ENCODE measurements around the gene CACNB2. TPM values are rescaled to one million over a fixed set of nuclear protein-coding genes. Genes with fewer than 3 reads are reported as not detected.

The CACNB2 gene
- total RNA-seq, 1 donor from 2014 or later = 0.43 TPM

DNA sequence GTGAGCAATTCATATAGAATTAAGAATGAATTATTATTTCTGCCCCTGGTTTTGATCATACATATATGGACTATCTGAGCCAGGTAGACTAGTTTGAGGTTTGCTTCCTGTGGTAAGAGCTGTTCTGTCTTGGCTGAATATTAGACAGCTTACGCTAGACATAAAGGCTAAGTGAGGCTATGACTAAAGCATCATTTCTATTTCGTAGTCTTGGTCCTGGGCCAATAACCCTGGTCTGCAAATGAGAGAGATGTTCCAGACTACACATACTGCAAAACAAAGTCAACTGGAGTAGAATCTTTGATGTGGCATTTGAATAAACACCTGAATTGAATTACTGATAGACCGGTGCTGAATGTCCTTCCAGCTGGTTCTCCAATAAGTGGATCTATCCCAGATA lies 40.8 kb upstream of the CACNB2 start:
- TF ChIP-seq, protein P1, sequence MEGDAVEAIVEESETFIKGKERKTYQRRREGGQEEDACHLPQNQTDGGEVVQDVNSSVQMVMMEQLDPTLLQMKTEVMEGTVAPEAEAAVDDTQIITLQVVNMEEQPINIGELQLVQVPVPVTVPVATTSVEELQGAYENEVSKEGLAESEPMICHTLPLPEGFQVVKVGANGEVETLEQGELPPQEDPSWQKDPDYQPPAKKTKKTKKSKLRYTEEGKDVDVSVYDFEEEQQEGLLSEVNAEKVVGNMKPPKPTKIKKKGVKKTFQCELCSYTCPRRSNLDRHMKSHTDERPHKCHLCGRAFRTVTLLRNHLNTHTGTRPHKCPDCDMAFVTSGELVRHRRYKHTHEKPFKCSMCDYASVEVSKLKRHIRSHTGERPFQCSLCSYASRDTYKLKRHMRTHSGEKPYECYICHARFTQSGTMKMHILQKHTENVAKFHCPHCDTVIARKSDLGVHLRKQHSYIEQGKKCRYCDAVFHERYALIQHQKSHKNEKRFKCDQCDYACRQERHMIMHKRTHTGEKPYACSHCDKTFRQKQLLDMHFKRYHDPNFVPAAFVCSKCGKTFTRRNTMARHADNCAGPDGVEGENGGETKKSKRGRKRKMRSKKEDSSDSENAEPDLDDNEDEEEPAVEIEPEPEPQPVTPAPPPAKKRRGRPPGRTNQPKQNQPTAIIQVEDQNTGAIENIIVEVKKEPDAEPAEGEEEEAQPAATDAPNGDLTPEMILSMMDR (IDR thresholded peaks at IDR 0.05) = no peak
- Mint-ChIP-seq H3K4me1 (ENCODE audit: unreplicated experiment) (no peaks in the 10 kb centered on the region), H3K4me3 (ENCODE audit: unreplicated experiment) (no peak overlapping the region), H3K27me3 (ENCODE audit: unreplicated experiment) (peaks cover 46% of the 10 kb centered on the region), H3K36me3 (ENCODE audit: unreplicated experiment) (no peaks in the 10 kb centered on the region), H3K9me3 (ENCODE audit: unreplicated experiment) (no peaks in the 10 kb centered on the region), H3K27ac (ENCODE audit: unreplicated experiment) (no peak overlapping the region)
- no peak for DNase-seq (ENCODE audit: extremely low spot score, unreplicated experiment)

DNA sequence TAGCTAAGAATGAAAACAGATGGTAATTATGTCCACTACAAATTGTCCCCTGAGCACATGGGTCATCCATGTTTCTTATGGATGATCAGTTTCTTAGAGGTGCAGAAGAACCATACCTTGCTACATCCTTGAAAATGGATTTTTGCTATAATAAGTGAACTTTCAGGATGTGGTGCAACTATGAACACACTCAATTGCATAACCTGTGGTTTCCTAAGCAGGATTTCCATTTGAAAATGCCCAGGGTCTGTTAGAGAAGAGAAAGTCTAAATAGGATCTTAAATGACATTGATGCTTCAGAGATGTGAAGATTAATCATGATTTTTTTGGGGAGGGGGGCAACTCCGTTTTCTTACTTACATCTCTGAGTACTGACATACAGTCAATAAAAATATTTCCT lies 39.6 kb upstream of the CACNB2 start:
- H3K4me3 Mint-ChIP-seq (ENCODE audit: unreplicated experiment) = no peak overlapping the region
- no peaks in the 10 kb centered on the region for H3K36me3 Mint-ChIP-seq (ENCODE audit: unreplicated experiment)
- H3K27ac Mint-ChIP-seq (ENCODE audit: unreplicated experiment) = no peak overlapping the region
- TF ChIP-seq, protein P1 (IDR thresholded peaks at IDR 0.05) = no peak
- no peaks in the 10 kb centered on the region for H3K9me3 Mint-ChIP-seq (ENCODE audit: unreplicated experiment)
- H3K4me1 Mint-ChIP-seq (ENCODE audit: unreplicated experiment) = no peaks in the 10 kb centered on the region
- H3K27me3 Mint-ChIP-seq (ENCODE audit: unreplicated experiment) = peaks cover 46% of the 10 kb centered on the region
- no peak for DNase-seq (ENCODE audit: extremely low spot score, unreplicated experiment)

DNA sequence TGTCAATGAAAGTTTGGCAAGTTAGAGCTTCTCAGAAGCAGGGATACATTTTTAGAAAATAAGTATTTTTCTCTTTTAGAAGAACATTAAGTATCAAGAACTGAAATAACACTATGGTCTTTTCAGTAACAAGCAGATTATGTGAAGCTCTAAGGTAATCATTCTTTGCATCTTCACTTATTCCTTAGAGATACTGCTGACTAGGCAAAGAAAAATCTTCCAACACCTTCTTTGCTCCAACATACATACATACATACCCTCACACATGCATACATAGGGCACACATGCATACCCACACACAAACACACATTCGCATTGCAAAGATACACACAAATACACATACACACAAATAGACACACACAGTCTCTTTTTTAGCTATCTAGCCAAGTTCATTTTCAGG lies 37.8 kb upstream of the CACNB2 start:
- H3K27ac Mint-ChIP-seq (ENCODE audit: unreplicated experiment) = no peak overlapping the region
- no peak overlapping the region for H3K4me3 Mint-ChIP-seq (ENCODE audit: unreplicated experiment)
- TF ChIP-seq, protein P1 (IDR thresholded peaks at IDR 0.05) = no peak
- H3K4me1 Mint-ChIP-seq (ENCODE audit: unreplicated experiment) = no peaks in the 10 kb centered on the region
- no peaks in the 10 kb centered on the region for H3K36me3 Mint-ChIP-seq (ENCODE audit: unreplicated experiment)
- H3K27me3 Mint-ChIP-seq (ENCODE audit: unreplicated experiment) = peaks cover 46% of the 10 kb centered on the region
- H3K9me3 Mint-ChIP-seq (ENCODE audit: unreplicated experiment) = no peaks in the 10 kb centered on the region
- no peak for DNase-seq (ENCODE audit: extremely low spot score, unreplicated experiment)

DNA sequence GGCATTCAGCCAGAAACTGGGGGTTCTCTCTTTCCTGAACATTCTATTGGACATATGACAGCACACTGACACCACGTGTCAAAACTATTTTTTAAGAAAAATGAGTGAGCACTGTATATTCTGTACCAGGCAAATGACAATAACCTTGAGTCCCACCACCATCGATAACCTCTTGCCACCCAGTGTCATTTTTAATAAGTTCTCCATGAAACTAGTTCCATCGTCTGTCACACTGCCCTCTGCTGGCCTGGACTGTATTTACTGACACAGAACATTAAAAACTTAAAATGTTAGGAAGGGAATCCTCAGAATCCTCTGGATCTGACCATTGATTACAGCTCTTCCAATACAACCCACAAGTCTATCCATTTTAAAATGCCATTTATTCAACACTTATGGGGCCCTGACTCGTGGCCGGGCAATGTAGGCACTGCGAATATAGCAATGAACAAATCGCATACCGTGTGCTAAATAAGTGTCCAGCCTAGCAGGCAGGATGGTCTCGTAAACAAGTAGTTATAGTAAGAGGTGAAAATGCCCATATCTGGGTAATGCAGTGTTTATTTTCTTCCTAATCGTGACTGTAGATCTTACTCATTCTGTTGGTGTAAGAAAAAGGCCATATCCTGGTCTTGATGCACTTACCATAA lies 35.9 kb upstream of the CACNB2 start:
- H3K27ac Mint-ChIP-seq (ENCODE audit: unreplicated experiment) = no peak overlapping the region
- no peaks in the 10 kb centered on the region for H3K4me1 Mint-ChIP-seq (ENCODE audit: unreplicated experiment)
- H3K4me3 Mint-ChIP-seq (ENCODE audit: unreplicated experiment) = no peak overlapping the region
- peaks cover 47% of the 10 kb centered on the region for H3K27me3 Mint-ChIP-seq (ENCODE audit: unreplicated experiment)
- DNase-seq (ENCODE audit: extremely low spot score, unreplicated experiment) = no peak
- no peaks in the 10 kb centered on the region for H3K9me3 Mint-ChIP-seq (ENCODE audit: unreplicated experiment)
- TF ChIP-seq, protein P1 (IDR thresholded peaks at IDR 0.05) = peak; percentile 81
- H3K36me3 Mint-ChIP-seq (ENCODE audit: unreplicated experiment) = no peaks in the 10 kb centered on the region

DNA sequence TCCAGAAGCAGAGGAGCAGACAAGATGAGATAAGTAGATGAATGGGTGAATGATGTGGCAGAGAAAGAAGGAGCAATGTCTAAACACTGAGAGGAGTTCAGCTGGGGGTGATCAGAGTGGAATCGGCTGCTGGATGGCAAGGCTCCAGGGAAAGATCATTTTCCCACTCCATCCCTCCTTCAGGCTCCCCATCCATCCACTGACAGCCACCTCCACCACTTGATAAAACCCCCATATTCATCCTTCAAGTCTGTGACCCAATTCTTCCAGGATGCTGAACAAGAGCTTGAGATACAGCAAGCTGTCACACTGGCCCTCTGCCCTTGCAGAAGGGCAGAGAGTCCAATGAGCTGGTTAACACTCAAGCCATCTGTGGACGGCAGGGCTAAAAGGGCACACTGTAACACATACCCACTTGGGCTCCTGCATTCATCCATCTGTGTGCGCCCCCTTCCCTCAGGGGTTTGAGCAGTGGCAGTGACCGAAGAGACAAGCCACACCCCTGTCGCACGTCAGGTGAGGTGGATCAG lies 30.8 kb upstream of the CACNB2 start:
- Mint-ChIP-seq H3K4me3 (ENCODE audit: unreplicated experiment) (no peak overlapping the region), H3K27me3 (ENCODE audit: unreplicated experiment) (peaks cover 21% of the 10 kb centered on the region), H3K9me3 (ENCODE audit: unreplicated experiment) (no peaks in the 10 kb centered on the region), H3K4me1 (ENCODE audit: unreplicated experiment) (no peaks in the 10 kb centered on the region), H3K36me3 (ENCODE audit: unreplicated experiment) (no peaks in the 10 kb centered on the region), H3K27ac (ENCODE audit: unreplicated experiment) (no peak overlapping the region)
- TF ChIP-seq, protein P1 (IDR thresholded peaks at IDR 0.05) = no peak
- DNase-seq (ENCODE audit: extremely low spot score, unreplicated experiment) = no peak
